GM15510 (cell line): ENCODE measurements around the gene PWP1.

Experiments used
- POLR2A ChIP-seq: IDR thresholded peaks from 3 replicates; pipeline ENCODE4 v1.6.1; 2011; ENCODE audit warnings: borderline replicate concordance; ENCODE audit not compliant: insufficient read length; ENCODE audit errors: extremely low read depth

PWP1 gene

DNA sequence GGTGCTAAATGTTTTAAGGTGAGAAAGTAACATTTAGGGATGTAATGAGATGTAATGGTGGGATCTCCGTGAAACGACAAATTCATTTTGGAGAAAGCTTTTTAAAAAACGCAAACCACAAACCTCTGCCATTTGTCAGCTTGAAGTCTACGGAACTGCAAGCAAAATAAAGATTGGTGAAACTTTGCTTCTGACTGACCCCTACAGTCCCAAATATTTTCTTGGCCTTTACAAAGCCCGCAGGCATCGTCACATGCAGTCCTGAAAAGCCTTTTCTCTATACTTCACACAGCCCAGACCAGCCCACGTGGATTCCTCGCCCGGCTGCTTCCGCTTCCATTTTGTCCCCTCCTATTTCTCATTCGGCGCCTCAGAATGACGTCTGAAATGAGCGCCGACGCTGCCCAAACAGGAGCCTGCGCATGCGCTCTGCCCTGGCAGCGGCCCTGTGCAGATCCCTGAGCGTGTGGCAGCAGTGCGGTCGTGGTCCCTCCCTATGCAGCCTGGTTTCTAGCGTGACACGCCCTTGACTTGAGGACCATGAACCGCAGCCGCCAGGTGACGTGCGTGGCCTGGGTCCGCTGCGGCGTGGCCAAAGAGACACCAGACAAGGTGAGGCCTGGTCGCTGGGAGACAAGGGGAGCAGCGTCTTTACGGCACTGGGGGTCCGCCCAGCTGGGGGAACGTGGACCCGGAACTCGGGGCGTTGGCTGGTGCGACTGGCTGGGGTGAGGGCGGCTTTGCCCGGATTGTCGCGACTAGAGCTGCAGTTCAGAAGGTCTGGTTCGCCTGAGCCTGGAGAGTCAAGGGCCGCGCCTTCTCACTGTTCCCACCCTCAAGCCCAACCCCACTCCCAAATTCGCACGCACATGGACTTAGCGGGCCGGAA lies at the start of gene PWP1:
Gene PWP1 (plus strand): TSS at position 440 of the 889 bp plus-strand sequence. CDS start 101 bp downstream, at position 541.
- peak; percentile 85 for TF ChIP-seq POLR2A

DNA sequence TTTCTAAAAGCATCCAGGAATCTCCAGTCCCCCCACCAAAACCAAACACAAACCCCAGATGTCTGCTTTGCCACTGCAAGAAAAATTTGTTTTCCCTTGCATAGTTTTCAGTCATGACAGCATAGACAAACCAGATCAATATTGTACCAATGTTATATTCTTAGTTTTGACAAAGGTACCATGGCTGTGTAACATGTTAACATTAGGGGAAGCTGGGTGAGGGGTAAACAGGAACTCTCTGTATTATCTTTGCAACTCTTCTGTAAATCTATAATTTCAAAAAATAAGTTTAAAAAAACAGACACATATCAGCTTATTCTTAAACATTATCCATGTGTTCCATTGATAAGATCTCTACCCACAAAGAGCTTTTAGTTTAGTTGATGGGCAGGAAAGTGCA lies 44.4 kb upstream of the PWP1 start:
- no peak for TF ChIP-seq POLR2A

DNA sequence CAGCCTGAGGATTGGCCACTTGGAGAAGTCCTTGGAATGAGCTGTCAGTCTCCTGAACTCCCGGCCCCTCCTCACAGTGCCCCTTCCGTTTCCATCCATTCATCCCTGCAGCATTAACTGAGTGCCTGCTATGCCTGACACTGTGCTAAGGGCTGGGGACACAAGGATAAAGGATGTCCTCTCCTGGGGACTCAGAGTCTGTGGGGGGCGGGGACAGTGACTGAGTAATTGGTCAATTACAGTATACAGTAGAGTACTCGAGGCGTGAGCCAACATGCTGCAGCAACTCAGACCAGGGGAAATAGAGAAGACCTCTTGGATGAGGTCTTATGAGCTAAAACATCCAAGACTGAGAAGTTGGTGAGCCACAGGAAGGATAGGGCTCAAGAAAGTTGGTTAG lies 43.4 kb upstream of the PWP1 start:
- TF ChIP-seq POLR2A: no peak

DNA sequence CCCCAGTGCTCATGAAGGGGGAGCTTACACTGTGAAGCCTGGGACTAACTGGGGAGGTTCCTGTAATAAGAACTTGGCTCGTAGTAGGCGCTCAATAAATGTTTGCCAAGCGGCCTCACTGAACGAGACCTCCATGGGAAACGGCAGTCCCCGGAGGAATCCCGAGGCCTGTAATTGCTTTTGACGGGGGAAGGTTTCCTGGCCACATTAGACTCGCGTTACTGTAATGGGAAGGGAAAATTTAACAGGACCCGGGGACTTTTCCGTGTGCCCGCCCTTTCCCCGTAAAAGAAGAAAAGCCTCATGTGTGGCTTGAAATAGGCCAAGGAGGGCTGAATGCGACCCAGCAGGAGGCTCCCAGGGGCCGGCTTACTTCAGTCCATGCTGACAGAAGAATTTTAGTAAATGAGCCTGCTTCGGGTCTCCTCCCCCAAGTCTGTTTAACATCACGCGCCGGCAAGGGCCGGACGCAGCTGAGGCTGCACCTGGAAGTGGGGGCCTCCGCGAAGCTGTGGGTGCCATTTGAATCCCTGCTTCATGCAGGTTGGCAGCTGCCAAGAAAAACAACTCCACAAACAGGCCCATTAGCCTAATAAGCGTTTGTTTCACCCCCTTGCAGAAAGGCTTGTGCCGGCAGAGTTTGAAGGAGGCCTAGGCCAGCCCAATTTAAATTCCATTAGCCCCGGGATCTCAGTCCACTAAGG lies 39.8 kb upstream of the PWP1 start:
- no peak for TF ChIP-seq POLR2A

DNA sequence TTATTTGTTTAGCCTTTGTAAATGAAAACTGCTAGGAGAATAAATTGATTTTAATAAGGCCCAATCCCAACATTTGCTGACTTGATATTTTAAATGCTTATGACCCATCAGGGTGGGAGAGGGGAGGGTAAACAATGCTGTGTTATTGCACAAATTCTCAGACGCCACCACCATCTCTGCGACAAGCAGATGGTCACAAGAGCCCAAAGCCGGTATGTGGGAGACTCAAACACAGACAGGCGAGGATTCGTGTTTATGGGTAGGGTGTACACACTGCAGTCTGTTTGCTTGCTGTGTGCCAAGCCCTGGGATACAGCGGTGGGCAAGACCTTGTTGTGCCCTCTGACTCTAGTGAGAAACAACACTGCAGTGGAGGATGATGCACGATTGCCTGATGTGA lies 39.2 kb upstream of the PWP1 start:
- no peak for TF ChIP-seq POLR2A

DNA sequence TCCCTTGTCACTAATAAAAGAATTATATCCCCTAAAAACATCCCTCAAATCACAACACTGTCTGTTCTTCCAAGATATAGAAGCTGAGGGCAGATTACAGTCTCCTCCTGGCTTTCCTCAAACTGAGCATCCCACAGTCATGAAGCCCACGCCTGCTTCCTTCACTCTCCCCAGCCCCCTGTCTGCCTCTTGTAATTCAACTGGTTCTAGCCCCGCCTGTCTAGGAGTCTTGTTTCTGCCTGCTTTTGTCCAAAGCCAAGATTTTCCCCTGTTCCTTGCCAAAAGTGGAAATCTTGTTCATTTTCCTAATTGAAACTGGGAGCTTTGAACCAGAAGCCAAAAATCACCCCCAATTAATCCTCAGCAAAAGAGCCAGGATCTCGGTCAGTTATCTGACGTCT lies 35.9 kb upstream of the PWP1 start:
- no peak for TF ChIP-seq POLR2A

DNA sequence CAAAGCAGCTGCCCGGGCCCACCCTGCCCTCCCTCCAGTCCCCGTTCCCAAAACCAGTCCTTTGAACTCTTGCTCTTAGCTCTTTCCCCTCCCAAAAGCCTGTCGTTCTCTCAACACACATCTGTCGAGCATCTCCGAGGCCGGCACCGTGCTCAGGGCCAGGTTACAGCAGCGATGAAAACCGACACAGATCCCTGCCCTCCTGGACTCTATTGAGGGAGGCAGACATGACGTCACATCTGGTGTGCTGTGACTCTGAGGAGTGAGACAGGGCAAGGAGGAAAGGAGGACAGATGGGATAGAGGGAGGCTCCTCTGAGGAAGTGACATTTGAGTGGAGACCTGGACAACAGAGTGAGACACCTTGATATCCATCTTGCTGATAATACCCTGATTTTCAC lies 34.6 kb upstream of the PWP1 start:
- no peak for TF ChIP-seq POLR2A

DNA sequence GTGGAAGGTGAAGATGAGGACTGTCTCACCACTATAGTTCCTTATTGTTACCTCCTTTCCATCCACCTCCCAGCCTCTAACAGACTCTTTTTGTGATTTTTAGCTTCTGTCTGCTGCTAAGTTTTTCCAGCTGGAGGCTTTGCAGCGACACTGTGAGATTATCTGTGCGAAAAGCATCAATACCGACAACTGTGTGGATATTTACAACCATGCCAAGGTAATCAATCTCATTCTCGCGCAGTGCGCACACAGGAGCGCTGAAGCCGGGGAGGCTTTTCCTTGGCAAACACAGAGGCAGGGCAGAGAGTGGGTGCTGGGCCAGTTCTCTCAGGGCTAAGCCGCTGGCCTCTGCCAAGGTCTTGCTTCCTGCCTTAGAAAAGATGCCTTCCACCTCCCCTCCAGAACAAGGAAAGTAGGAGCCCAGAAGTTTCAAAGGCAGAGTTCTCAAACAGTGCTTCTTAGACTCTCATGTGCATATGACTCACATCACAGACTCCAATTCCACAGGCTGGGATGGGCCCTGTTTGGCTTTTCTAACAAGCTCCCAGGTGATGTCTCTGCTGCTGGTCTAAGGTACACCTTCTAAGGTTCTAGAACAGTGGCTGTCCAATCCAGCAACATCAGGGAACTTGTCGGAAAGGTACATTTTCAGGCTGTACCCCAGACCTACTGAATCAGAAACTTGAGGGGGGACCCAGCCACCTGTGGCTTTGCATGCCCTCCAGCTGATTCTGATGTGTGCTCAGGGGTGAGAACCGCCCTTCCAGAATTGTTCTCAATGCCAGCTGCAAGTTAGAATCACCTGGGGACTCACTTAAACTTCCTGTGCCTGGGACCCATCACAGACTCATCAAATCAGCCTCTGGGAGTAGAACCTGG lies 33.8 kb upstream of the PWP1 start:
- TF ChIP-seq POLR2A: no peak

DNA sequence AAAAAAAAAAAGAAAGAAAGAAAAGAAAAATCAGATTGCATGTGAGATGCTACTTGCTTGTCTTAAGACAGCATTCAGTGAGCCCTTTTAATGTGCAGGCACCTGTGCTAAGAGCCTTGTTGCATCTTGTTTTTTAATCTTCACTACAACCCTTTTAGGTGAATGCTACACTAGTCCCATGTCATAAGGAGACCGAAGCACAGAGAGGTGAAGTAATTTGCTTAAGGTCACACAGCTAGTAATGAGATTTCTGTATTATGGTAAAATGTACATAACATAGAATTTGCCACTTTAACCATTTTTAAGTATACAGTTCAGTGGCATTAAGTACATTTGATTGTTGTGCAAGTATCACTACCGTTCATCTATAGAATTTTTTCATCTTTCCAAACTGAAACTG lies 32.1 kb upstream of the PWP1 start:
- TF ChIP-seq POLR2A: no peak

DNA sequence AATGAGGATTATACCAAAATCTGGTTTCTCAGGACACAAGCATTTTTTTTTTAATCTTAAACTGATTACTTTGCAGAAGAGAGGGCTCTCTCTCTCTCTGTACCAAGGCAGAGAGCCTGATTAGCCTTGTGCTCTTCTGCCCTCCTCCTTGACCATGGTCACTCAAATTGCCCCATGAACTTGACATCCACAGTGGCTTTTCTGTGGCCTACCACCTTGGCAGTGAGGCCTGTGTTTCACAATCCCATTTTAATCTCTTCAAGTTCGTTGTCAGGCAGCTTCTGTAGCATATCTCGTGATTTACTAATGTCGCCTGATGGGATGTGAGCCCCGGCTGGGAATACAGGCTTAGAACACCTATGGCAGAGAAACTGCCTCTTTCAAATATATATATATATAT lies 30.7 kb upstream of the PWP1 start:
- no peak for TF ChIP-seq POLR2A

DNA sequence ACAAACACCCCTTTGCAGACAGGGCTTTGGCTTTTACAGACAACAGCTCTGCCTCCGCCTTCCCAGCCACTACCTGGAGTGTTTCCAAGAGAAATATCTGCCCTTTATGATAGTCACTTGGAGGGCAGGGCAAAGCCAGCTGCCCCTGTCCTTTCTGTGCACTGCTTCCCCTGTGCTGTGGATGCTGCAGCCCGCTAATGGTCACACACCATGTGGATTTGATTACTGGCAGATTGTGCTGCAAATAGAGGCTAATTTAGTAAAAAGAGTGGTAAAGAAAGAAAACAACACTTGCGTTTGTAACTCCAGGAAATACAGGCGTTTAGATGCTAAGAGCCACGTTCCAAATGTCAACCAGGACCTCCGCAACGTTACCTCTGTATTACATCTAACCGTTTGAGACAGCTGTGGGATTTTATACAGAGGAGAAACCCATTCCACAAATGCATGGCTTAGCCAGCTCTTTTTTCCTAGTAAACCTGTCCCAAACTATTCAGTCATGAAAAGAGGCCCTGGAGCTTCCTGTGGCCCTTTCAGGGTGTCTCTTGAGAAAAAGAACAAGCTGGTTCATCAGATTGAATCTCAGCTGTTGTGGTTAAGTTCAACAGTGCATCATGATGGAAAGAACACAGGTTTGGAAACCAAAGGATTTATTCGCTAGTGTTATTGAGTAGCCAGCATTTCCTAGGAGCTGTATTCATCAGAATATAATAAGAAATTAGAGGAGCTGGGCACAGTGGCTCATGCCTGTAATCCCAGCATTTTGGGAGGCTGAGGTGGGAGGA lies 30.1 kb upstream of the PWP1 start:
- no peak for TF ChIP-seq POLR2A

DNA sequence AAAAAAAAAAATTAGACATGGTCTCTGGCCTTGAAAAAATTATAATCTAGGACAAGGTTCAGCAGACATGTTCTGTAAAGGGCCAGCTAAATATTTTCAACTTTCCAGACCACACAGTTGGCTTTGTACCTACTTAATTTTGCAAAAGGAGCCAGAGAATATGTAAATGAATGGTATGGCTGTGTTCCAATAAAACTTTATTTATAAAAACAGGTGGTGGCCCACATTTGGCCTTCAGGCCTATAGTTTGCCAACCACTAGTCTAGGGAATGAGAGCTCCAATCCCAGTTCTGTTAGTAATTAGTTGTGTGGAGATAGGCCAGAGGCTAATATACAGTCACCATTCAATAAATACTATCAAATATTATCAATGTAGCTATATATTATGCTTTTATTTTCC lies 29.3 kb upstream of the PWP1 start:
- no peak for TF ChIP-seq POLR2A

DNA sequence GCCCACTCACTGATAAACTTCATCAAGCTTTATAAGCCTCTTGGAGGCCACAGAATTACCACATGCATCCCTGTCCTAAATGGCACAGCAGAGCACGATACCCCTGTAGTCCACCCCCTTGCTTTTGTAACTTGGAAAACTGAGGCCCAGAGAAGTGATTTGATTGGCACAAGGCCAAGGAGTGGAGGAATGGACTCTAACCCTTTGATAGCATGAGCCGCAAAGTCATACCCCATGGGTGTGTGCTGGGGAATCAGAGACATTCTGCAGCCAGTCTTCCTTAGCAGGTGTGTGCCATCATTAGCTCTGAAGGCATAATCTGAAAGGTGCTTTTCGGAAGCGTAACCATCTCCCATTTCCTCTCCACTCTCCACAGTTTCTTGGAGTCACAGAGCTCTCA lies 28.5 kb upstream of the PWP1 start:
- TF ChIP-seq POLR2A: no peak

DNA sequence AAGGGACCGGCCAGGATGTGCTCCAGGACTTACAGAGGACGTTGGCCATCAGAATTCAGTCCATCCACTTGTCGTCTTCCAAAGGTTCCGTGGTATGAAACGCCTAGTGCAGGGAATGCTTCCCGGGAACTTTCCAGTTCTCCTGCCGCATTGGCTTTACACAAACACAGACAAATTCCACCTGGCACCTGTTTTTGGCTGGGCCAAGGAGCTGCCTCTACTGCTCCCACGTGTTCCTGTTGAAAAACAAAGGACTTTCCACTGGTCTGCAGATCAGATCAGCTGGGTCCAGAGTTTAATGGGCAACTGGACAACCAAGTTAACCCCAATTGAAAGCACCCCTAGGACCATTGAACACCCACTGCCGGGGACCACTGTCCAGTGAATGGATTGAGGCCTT lies 28.0 kb upstream of the PWP1 start:
- TF ChIP-seq POLR2A: no peak
